IMR-90 (cell line): ENCODE results near the gene CASP8AP2. TPM values are rescaled to one million over a fixed set of nuclear protein-coding genes. Genes with fewer than 3 reads are reported as not detected.

Source experiments
- ATAC-seq: fragments of 200-7000 bp; cut with Tn5 transposase; 2 replicates; pipeline ENCODE4 v1.9.1; 2020; ENCODE audit warnings: low read depth, mild to moderate bottlenecking, moderate library complexity
- BruUV-seq: library from RNA; stranded (reverse); fragments of 400-500 nt; replicated peaks from 2 replicates; lab custom pipeline; 2021; lab: Mats Ljungman, UMichigan
- CTCF ChIA-PET: fragments of 300-600 bp; formaldehyde crosslinking; extraction: SDS; loops from one replicate; lab custom pipeline; 2021; ENCODE audit warnings: antibody characterized with exemption; lab: Yijun Ruan, JAX
- POLR2A ChIA-PET: fragments of 300-600 bp; sonication (Branson Sonifier 250); formaldehyde crosslinking; loops from one replicate; lab custom pipeline; 2022; ENCODE audit warnings: antibody characterized with exemption; ENCODE audit not compliant: unreplicated experiment; lab: Charles Lee
- DNase-seq: peaks from one replicate; pipeline ENCODE4 v3.0.0; 2013
- H2AFZ ChIP-seq: replicated peaks from 2 replicates; pipeline ENCODE3; 2013; ENCODE audit warnings: low read length, mild to moderate bottlenecking; ENCODE audit not compliant: poor library complexity
- H2AK5ac ChIP-seq: 2 replicates; pipeline ENCODE4 v1.6.1; 2013; ENCODE audit warnings: low read depth, low read length, inconsistent platforms
- H2AK9ac ChIP-seq: replicated peaks from 2 replicates; pipeline ENCODE3; 2013; ENCODE audit warnings: mild to moderate bottlenecking, low read depth, low read length, moderate library complexity; ENCODE audit not compliant: poor library complexity
- H2BK120ac ChIP-seq: 2 replicates; pipeline ENCODE4 v1.6.1; 2013; ENCODE audit warnings: low read depth, low read length, inconsistent platforms
- H2BK15ac ChIP-seq: 3 replicates; pipeline ENCODE4 v1.6.1; 2013; ENCODE audit warnings: low read depth, low read length, inconsistent platforms
- H2BK20ac ChIP-seq: 2 replicates; pipeline ENCODE4 v1.6.1; 2013; ENCODE audit warnings: low read depth, mild to moderate bottlenecking, inconsistent platforms, low read length, moderate library complexity
- H2BK5ac ChIP-seq: 2 replicates; pipeline ENCODE4 v1.6.1; 2013; ENCODE audit warnings: mild to moderate bottlenecking, low read depth, low read length, inconsistent platforms; ENCODE audit not compliant: poor library complexity, severe bottlenecking
- H3K14ac ChIP-seq: replicated peaks from 2 replicates; pipeline ENCODE4 v1.6.1; 2013; ENCODE audit warnings: low read depth, low read length, inconsistent platforms
- H3K18ac ChIP-seq: 2 replicates; pipeline ENCODE4 v1.6.1; 2013; ENCODE audit warnings: low read depth, low read length, control low read depth
- H3K23ac ChIP-seq: 2 replicates; pipeline ENCODE4 v1.6.1; 2013; ENCODE audit warnings: low read depth, low read length, inconsistent platforms
- H3K27ac ChIP-seq: 2 replicates; pipeline ENCODE4 v1.5.1; 2013; ENCODE audit warnings: mild to moderate bottlenecking, control low read depth, low read length; ENCODE audit not compliant: insufficient read depth
- H3K27me3 ChIP-seq: 2 replicates; pipeline ENCODE4 v1.6.1; 2013; ENCODE audit warnings: low read length; ENCODE audit not compliant: control insufficient read depth, insufficient read depth
- H3K36me3 ChIP-seq: 2 replicates; pipeline ENCODE4 v1.6.1; 2013; ENCODE audit warnings: low read length, mixed read lengths; ENCODE audit not compliant: control insufficient read depth, insufficient read depth
- H3K4ac ChIP-seq: 2 replicates; pipeline ENCODE4 v1.6.1; 2013; ENCODE audit warnings: low read depth, low read length, inconsistent platforms
- H3K4me1 ChIP-seq: 2 replicates; pipeline ENCODE4 v1.6.1; 2013; ENCODE audit warnings: low read length, mixed read lengths; ENCODE audit not compliant: control insufficient read depth, insufficient read depth
- H3K4me2 ChIP-seq: 2 replicates; pipeline ENCODE4 v1.6.1; 2013; ENCODE audit warnings: low read depth, mild to moderate bottlenecking, control low read depth, low read length, moderate library complexity
- H3K4me3 ChIP-seq: 2 replicates; pipeline ENCODE4 v1.5.1; 2013; ENCODE audit warnings: low read depth, mild to moderate bottlenecking, control low read depth, low read length, moderate library complexity; ENCODE audit not compliant: insufficient read depth
- H3K56ac ChIP-seq: 2 replicates; pipeline ENCODE4 v1.6.1; 2013; ENCODE audit warnings: low read length, inconsistent platforms; ENCODE audit not compliant: insufficient read depth; ENCODE audit errors: extremely low read depth
- H3K79me1 ChIP-seq, 2 experiments: 2 replicates each; pipeline ENCODE4 v1.6.1; 2013; ENCODE audit warnings: low read length in 2 of 2, inconsistent platforms in 1 of 2, low read depth in 1 of 2
- H3K9ac ChIP-seq: 2 replicates; pipeline ENCODE4 v1.6.1; 2013; ENCODE audit warnings: low read depth, low read length, control low read depth
- H3K9me1 ChIP-seq: 2 replicates; pipeline ENCODE4 v1.6.1; 2013; ENCODE audit warnings: low read length, inconsistent platforms; ENCODE audit not compliant: insufficient read depth
- H3K9me3 ChIP-seq: 2 replicates; pipeline ENCODE4 v1.6.1; 2013; ENCODE audit warnings: low read length; ENCODE audit not compliant: control insufficient read depth, insufficient read depth
- H4K20me1 ChIP-seq: 2 replicates; pipeline ENCODE4 v1.6.1; 2013; ENCODE audit warnings: low read length, inconsistent platforms; ENCODE audit not compliant: insufficient read depth
- H4K5ac ChIP-seq: 2 replicates; pipeline ENCODE4 v1.6.1; 2013; ENCODE audit warnings: mild to moderate bottlenecking, low read depth, low read length, control low read depth
- H4K8ac ChIP-seq, 2 experiments: 2 replicates each; pipeline ENCODE4 v1.6.1; 2013; ENCODE audit warnings: low read depth in 2 of 2, low read length in 2 of 2, control low read depth in 1 of 2, inconsistent platforms in 1 of 2
- H4K91ac ChIP-seq: 2 replicates; pipeline ENCODE4 v1.6.1; 2013; ENCODE audit warnings: low read depth, low read length, inconsistent platforms; ENCODE audit not compliant: insufficient read depth
- CHD1 ChIP-seq: IDR thresholded peaks from 2 replicates; pipeline ENCODE4 v1.6.1; 2012; ENCODE audit warnings: low read depth, low read length, improper control_type of control experiment
- ELK1 ChIP-seq: fragments of 150-350 bp; IDR thresholded peaks from 2 replicates; pipeline ENCODE4 v1.6.1; 2016; ENCODE audit warnings: low read depth, mild to moderate bottlenecking, low read length, moderate library complexity, borderline replicate concordance
- MAFK ChIP-seq: IDR thresholded peaks from 2 replicates; pipeline ENCODE4 v1.6.1; 2012; ENCODE audit warnings: low read depth, low read length, improper control_type of control experiment
- MXI1 ChIP-seq: IDR thresholded peaks from 2 replicates; pipeline ENCODE4 v1.6.1; 2012; ENCODE audit warnings: low read depth, mild to moderate bottlenecking, low read length, moderate library complexity, borderline replicate concordance
- RCOR1 ChIP-seq: IDR thresholded peaks from 2 replicates; pipeline ENCODE4 v1.6.1; 2012; ENCODE audit warnings: mild to moderate bottlenecking, low read length, improper control_type of control experiment; ENCODE audit not compliant: insufficient replicate concordance
- RFX5 ChIP-seq: IDR thresholded peaks from 2 replicates; pipeline ENCODE4 v1.8.0; 2012; ENCODE audit warnings: low read depth, mild to moderate bottlenecking, low read length, moderate library complexity
- SMC3 ChIP-seq: fragments of 150-350 bp; IDR thresholded peaks from 2 replicates; pipeline ENCODE4 v1.6.1; 2016; ENCODE audit warnings: low read depth, mild to moderate bottlenecking, antibody characterized with exemption, low read length, moderate library complexity
- WGBS, 2 experiments: methylation state at CpG; one replicate each; pipeline versions ENCODE4 v1.1.5 to v1.1.7; 2013; ENCODE audit warnings: missing lambda C conversion rate in 2 of 2; ENCODE audit not compliant: insufficient read length in 1 of 2; ENCODE audit errors: extremely low coverage in 2 of 2; 5-methylcytosine and 5-hydroxymethylcytosine counted together
- dilution Hi-C: fragments of 300-500 bp; cut with HindIII; formaldehyde crosslinking; loops from one replicate; pipeline ENCODE4 v1.14.3; 2018; ENCODE audit warnings: low sequenced_read_pairs; ENCODE audit not compliant: unreplicated experiment
- in situ Hi-C: fragments of 300-500 bp; cut with MboI; formaldehyde crosslinking; loops from 3 replicates; pipeline ENCODE4 v1.14.3; 2019; ENCODE audit warnings: low sequenced_read_pairs, inconsistent platforms, mixed read lengths
- intact Hi-C: fragments of 100-400 bp; cut with micrococcal nuclease; formaldehyde crosslinking; loops from 2 replicates; pipeline ENCODE4 v1.10.0; 2022
- polyA plus RNA-seq, 3 experiments: library from polyadenylated mRNA; depleted of rRNA; stranded (reverse); fragments of >200 nt; gene quantifications; 2 replicates each; pipeline ENCODE4 v1.2.3, GENCODE V29; 2012; ENCODE audit warnings: low replicate concordance in 1 of 3
- total RNA-seq: library from RNA; depleted of rRNA; stranded (reverse); fragments of >200 nt; gene quantifications from 2 replicates; pipeline ENCODE4 v1.2.3, GENCODE V29; 2012

CASP8AP2 gene
- total and polyA plus RNA-seq, 2 of the 4 experiments (the other 2 are of a cell fraction): 5.0 to 11.1 TPM

DNA sequence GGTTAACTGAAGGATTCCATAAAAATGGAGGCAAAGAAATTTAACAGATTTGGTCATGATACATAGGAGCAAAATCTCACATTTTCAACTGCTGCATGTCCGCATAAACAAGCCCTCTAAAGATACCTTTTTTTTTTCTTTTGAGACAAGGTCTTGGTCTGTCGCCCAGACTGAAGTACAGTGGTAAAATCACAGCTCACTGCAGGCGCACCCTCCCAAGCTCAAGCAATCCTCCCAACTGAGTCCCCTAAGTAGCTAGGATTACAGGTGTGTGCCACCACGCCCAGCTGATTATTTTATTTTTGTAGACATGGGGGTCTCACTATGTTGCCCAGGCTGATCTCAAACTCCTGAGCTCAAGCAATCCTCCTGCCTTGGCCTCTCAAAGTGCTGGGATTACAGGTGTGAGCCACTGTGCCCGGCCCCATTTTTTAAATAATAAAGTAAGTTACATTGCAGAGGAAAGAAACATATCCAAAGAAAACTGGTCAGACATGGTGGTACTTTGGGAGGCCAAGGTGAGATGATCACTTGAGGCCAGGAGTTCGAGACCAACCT is 23.8 kb upstream of the CASP8AP2 start:
- Histone ChIP-seq H3K9me3 (no peaks in the 10 kb centered on the region), H4K5ac (no peak overlapping the region), H3K36me3 (peaks cover 4% of the 10 kb centered on the region; the same call in 1 of the 2 replicates), H4K8ac (no peak overlapping the region), H3K27ac (no peak overlapping the region), H3K79me1 (peaks cover 18 to 30% of the 10 kb centered on the region in 2 experiments), H2AK9ac (no peak overlapping the region), H4K91ac (no peak overlapping the region), H3K9me1 (no peaks in the 10 kb centered on the region; the same call in 1 of the 2 replicates), H2AK5ac (no peak overlapping the region), H3K4me3 (no peak overlapping the region), H3K9ac (no peak overlapping the region), H3K14ac (no peak overlapping the region), H3K4me2 (no peak overlapping the region), H2BK15ac (no peak overlapping the region), H3K56ac (no peak overlapping the region), H3K4me1 (no peaks in the 10 kb centered on the region), H3K27me3 (no peaks in the 10 kb centered on the region), H3K18ac (no peak overlapping the region), H2AFZ (no peak overlapping the region), H4K20me1 (peaks cover 4% of the 10 kb centered on the region), H3K4ac (no peak overlapping the region), H2BK20ac (no peak overlapping the region), H2BK5ac (no peak overlapping the region), H2BK120ac (no peak overlapping the region), H3K23ac (no peak overlapping the region)
- WGBS, 2 experiments: no CpG with 5 or more reads among the region's 6 CpGs
- intact Hi-C loops (no loop called here), in situ Hi-C loops (no loop called here), dilution Hi-C loops (no loop called here)
- no peak for TF ChIP-seq RCOR1
- TF ChIP-seq MXI1: no peak
- no peak for TF ChIP-seq RFX5
- no peak for TF ChIP-seq ELK1
- no peak for TF ChIP-seq MAFK
- no peak for TF ChIP-seq SMC3
- no peak for TF ChIP-seq CHD1
- ChIA-PET POLR2A (no interaction called here), CTCF (interaction anchor here (1.3 kb wide), 1 partner anchor 13 kb away, joined by 5 read pairs; no protein-coding TSS in a partner anchor)
- DNase-seq (no peak), ATAC-seq (no peak)
- no TSS peak for BruUV-seq
